H1 (cell line): ENCODE measurements around the gene TFF1. TPM values are rescaled to one million over a fixed set of nuclear protein-coding genes. Genes with fewer than 3 reads are reported as not detected.

Experiments used
- CTCF ChIA-PET: fragments of 300-600 bp; sonication (Branson Sonifier 250); formaldehyde crosslinking; loops from one replicate; lab custom pipeline; 2021; ENCODE audit not compliant: partially characterized antibody; lab: Charles Lee
- POLR2A ChIA-PET: fragments of 300-600 bp; sonication (Branson Sonifier 250); formaldehyde crosslinking; loops from one replicate; lab custom pipeline; 2021; ENCODE audit warnings: inconsistent platforms; ENCODE audit not compliant: partially characterized antibody; lab: Charles Lee
- DNase-seq, 2 experiments: peaks; one replicate each; pipeline versions ENCODE4 v3.0.0 to v3.0.0-alpha.2; 2010 to 2022; ENCODE audit warnings: low spot score in 2 of 2, low read depth in 1 of 2, mixed read lengths in 1 of 2
- FAIRE-seq: peaks from 2 replicates; lab custom pipeline; 2011; peaks lifted over from hg19 to GRCh38; lab: Jason Lieb, UNC
- H2AFZ ChIP-seq: 2 replicates; pipeline ENCODE4 v1.8.1; 2012; ENCODE audit warnings: low read length, inconsistent platforms
- H2AK5ac ChIP-seq: 2 replicates; pipeline ENCODE4 v1.6.1; 2013; ENCODE audit warnings: low read depth, low read length
- H2BK120ac ChIP-seq: replicated peaks from 2 replicates; pipeline ENCODE3; 2013; ENCODE audit warnings: low read depth, low read length, inconsistent platforms
- H2BK12ac ChIP-seq: 2 replicates; pipeline ENCODE4 v1.6.1; 2013; ENCODE audit warnings: low read depth, low read length
- H2BK15ac ChIP-seq: 2 replicates; pipeline ENCODE4 v1.6.1; 2013; ENCODE audit warnings: low read length
- H2BK20ac ChIP-seq: 2 replicates; pipeline ENCODE4 v1.6.1; 2013; ENCODE audit warnings: low read length
- H2BK5ac ChIP-seq: 2 replicates; pipeline ENCODE4 v1.6.1; 2013; ENCODE audit warnings: low read depth, low read length
- H3K14ac ChIP-seq: 2 replicates; pipeline ENCODE4 v1.6.1; 2013; ENCODE audit warnings: inconsistent platforms; ENCODE audit not compliant: insufficient read length
- H3K18ac ChIP-seq: 2 replicates; pipeline ENCODE4 v1.6.1; 2013; ENCODE audit warnings: low read length; ENCODE audit errors: extremely low read depth
- H3K23ac ChIP-seq: 2 replicates; pipeline ENCODE4 v1.6.1; 2013; ENCODE audit warnings: inconsistent platforms; ENCODE audit not compliant: insufficient read length
- H3K23me2 ChIP-seq: 2 replicates; pipeline ENCODE4 v1.6.1; 2013; ENCODE audit warnings: low read depth, low read length
- H3K27ac ChIP-seq: 2 replicates; pipeline ENCODE4 v1.6.1; 2011; ENCODE audit warnings: low read depth, low read length, inconsistent platforms
- H3K27me3 ChIP-seq, 4 experiments: replicated peaks in 1 of 4; 1 replicate in 1 of 4; 2 replicates in 3 of 4; pipeline versions ENCODE4 v1.6.1 to v1.8.1; 2011 to 2013; ENCODE audit warnings: low read length in 3 of 4, mild to moderate bottlenecking in 3 of 4, inconsistent platforms in 2 of 4, mixed read lengths in 2 of 4, moderate library complexity in 1 of 4; ENCODE audit not compliant: control insufficient read depth in 3 of 4, insufficient read depth in 3 of 4; ENCODE audit errors: extremely low read depth in 1 of 4
- H3K36me3 ChIP-seq, 4 experiments: 2 replicates each; pipeline versions ENCODE4 v1.6.1 to v1.8.1; 2011 to 2013; ENCODE audit warnings: mild to moderate bottlenecking in 4 of 4, low read length in 3 of 4, moderate library complexity in 2 of 4, control low read depth in 1 of 4, inconsistent platforms in 1 of 4; ENCODE audit not compliant: insufficient read depth in 4 of 4, control insufficient read depth in 2 of 4
- H3K4ac ChIP-seq: replicated peaks from 2 replicates; pipeline ENCODE3; 2013; ENCODE audit warnings: low read length, low read depth, mixed read lengths, inconsistent platforms; ENCODE audit not compliant: insufficient read length
- H3K4me1 ChIP-seq, 4 experiments: replicated peaks in 1 of 4; 1 replicate in 1 of 4; 2 replicates in 3 of 4; pipeline versions ENCODE4 v1.6.1 to v1.8.1; 2011 to 2013; ENCODE audit warnings: low read length in 3 of 4, inconsistent platforms in 2 of 4, mixed read lengths in 1 of 4; ENCODE audit not compliant: insufficient read depth in 4 of 4, control insufficient read depth in 3 of 4
- H3K4me2 ChIP-seq, 2 experiments: 2 replicates each; pipeline versions ENCODE4 v1.6.1 to v1.8.1; 2011 to 2013; ENCODE audit warnings: low read depth in 2 of 2, low read length in 2 of 2, control low read depth in 1 of 2, inconsistent platforms in 1 of 2, mild to moderate bottlenecking in 1 of 2; ENCODE audit not compliant: insufficient read depth in 1 of 2
- H3K4me3 ChIP-seq, 4 experiments: fragments of 200-600, 300-600 bp in 1 of 4; sonication (generic), shearing (Covaris generic), sonication (Bioruptor Twin) in 1 of 4; 2 replicates each; pipeline versions ENCODE4 v1.5.1 to v1.8.1; 2011 to 2016; ENCODE audit warnings: low read length in 4 of 4, low read depth in 3 of 4, control low read depth in 2 of 4, inconsistent platforms in 2 of 4, mild to moderate bottlenecking in 2 of 4, mixed read lengths in 1 of 4, moderate library complexity in 1 of 4; ENCODE audit not compliant: insufficient read depth in 2 of 4; ENCODE audit errors: extremely low read depth in 1 of 4
- H3K56ac ChIP-seq: replicated peaks from 2 replicates; pipeline ENCODE3; 2013; ENCODE audit warnings: low read depth, mild to moderate bottlenecking, mixed read lengths, low read length, inconsistent platforms; ENCODE audit not compliant: insufficient read length
- H3K79me1 ChIP-seq: 2 replicates; pipeline ENCODE4 v1.6.1; 2013; ENCODE audit warnings: low read depth, low read length, control low read depth
- H3K79me2 ChIP-seq, 2 experiments: 2 replicates each; pipeline versions ENCODE4 v1.6.1 to v1.8.1; 2012 to 2013; ENCODE audit warnings: low read length in 2 of 2, mild to moderate bottlenecking in 2 of 2, inconsistent platforms in 1 of 2; ENCODE audit not compliant: insufficient read depth in 2 of 2, control insufficient read depth in 1 of 2
- H3K9ac ChIP-seq, 4 experiments: replicated peaks in 1 of 4; 1 replicate in 1 of 4; 2 replicates in 3 of 4; pipeline versions ENCODE4 v1.6.1 to v1.8.1; 2011 to 2013; ENCODE audit warnings: low read depth in 3 of 4, low read length in 3 of 4, control low read depth in 2 of 4, mild to moderate bottlenecking in 2 of 4, moderate library complexity in 2 of 4, inconsistent platforms in 1 of 4; ENCODE audit errors: extremely low read depth in 1 of 4
- H3K9me3 ChIP-seq, 2 experiments: 2 replicates each; pipeline versions ENCODE4 v1.6.1 to v1.8.1; 2012 to 2013; ENCODE audit warnings: mild to moderate bottlenecking in 2 of 2, moderate library complexity in 2 of 2, control low read depth in 1 of 2, inconsistent platforms in 1 of 2, low read depth in 1 of 2, low read length in 1 of 2, mixed read lengths in 1 of 2; ENCODE audit not compliant: insufficient read depth in 2 of 2
- H4K20me1 ChIP-seq, 2 experiments: replicated peaks in 1 of 2; 2 replicates each; pipeline versions ENCODE3 to v1.8.1; 2011 to 2013; ENCODE audit warnings: inconsistent platforms in 2 of 2, low read length in 2 of 2, mild to moderate bottlenecking in 1 of 2; ENCODE audit not compliant: insufficient read depth in 2 of 2, control insufficient read depth in 1 of 2
- H4K5ac ChIP-seq: 2 replicates; pipeline ENCODE4 v1.6.1; 2013; ENCODE audit warnings: low read length, low read depth, mixed read lengths, inconsistent platforms; ENCODE audit not compliant: insufficient read length
- H4K8ac ChIP-seq: 2 replicates; pipeline ENCODE4 v1.8.0; 2013; ENCODE audit warnings: mild to moderate bottlenecking, moderate library complexity, low read length, inconsistent platforms; ENCODE audit not compliant: insufficient read depth; ENCODE audit errors: extremely low read depth
- H4K91ac ChIP-seq: replicated peaks from 2 replicates; pipeline ENCODE3; 2013; ENCODE audit warnings: low read length, mixed read lengths, inconsistent platforms; ENCODE audit not compliant: insufficient read length
- BRCA1 ChIP-seq: IDR thresholded peaks from 2 replicates; pipeline ENCODE4 v1.6.1; 2012; ENCODE audit warnings: low read depth, low read length, improper control_type of control experiment
- GTF2F1 ChIP-seq: IDR thresholded peaks from 2 replicates; pipeline ENCODE4 v1.6.1; 2012; ENCODE audit warnings: low read depth, low read length, improper control_type of control experiment, borderline replicate concordance
- WGBS, 2 experiments: shearing (Covaris generic) in 1 of 2; methylation state at CpG; one replicate each; pipeline versions ENCODE4 v1.1.6 to v1.1.7; 2013 to 2015; ENCODE audit warnings: low lambda C conversion rate in 2 of 2, mixed read lengths in 2 of 2, inconsistent platforms in 1 of 2, low coverage in 1 of 2, missing lambda C conversion rate in 1 of 2; ENCODE audit not compliant: insufficient replicate concordance in 2 of 2, insufficient coverage in 1 of 2, insufficient read length in 1 of 2; ENCODE audit errors: extremely low coverage in 1 of 2, missing lambda C conversion rate in 1 of 2; 5-methylcytosine and 5-hydroxymethylcytosine counted together
- polyA plus RNA-seq, 7 experiments: library from polyadenylated mRNA; depleted of rRNA in 3 of 7; stranded (reverse) in 5 of 7; unstranded in 2 of 7; fragments of >200 nt in 5 of 7; fragments of 200-250 nt in 2 of 7; gene quantifications; 1 replicate in 5 of 7; 2 replicates in 1 of 7; 4 replicates in 1 of 7; pipeline versions ENCODE4 v1.2.1 to v1.2.3, GENCODE V29; 2011 to 2013; ENCODE audit warnings: missing spikeins in 2 of 7, mixed read lengths in 2 of 7
- total RNA-seq: library from RNA; stranded (reverse); fragmentation: NEBNext Ultra II Directional; extraction: Animal tissue kit (Norgen Biotek cat#: 25700); gene quantifications from 2 replicates; pipeline ENCODE4 v1.2.1, GENCODE V29; 2021

The TFF1 gene
- total and polyA plus RNA-seq, 2 of the 8 experiments (the other 6 are each of a cell fraction or from before 2014, with no cell fraction given), result not detected

DNA sequence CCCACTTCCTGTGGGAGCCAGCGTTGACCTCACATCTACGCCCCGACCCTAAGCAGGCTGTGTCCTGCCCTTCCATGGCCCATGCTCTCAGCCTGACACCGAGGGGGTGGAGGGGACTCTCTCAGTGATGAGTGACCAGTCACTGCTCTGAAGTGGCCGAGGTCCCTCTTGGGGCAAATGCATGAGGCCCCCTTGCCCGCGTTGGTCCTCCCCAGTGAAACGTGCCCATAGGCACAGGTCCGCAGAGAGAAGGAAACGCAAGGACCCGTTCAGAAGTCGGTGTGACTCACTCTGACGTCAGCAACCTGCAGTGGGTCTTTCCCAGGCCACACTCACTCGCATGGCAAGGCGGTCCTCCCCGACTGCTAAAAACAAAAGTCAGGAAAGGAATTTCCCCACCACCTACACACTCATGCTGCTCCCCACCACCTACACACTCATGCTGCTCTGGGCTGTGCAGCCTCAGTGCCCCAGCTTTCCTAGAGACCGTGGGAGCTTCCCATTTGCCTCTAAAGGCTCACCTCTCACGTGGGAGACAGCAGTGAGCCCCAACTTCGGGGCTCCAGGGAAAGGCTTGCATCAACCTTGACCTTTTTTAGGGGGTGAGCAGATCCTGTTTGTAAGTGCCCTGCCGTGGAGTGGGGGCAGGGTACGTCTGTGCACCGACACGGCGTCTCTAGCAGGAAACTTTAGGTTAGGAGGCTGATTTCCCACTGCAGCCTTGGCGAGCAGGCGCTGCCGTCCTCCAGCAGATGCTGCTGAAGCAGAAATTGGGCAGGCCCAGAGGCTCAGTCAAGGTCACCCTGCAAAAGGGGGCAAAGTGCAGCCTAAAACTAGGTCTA is 48.8 kb upstream of the TFF1 start:
- Histone ChIP-seq H3K56ac (no peak overlapping the region), H3K14ac (no peak overlapping the region), H2AK5ac (no peak overlapping the region)
- TF ChIP-seq GTF2F1, result no peak
- TF ChIP-seq BRCA1, result no peak
- TF ChIP-seq, all 59 proteins: peak for 0
- H3K27ac ChIP-seq, result no peak overlapping the region
- no peaks in the 10 kb centered on the region for H3K79me1 ChIP-seq
- H4K20me1 ChIP-seq, result peaks cover 0 to 3% of the 10 kb centered on the region in 2 experiments
- H2BK20ac ChIP-seq, result no peak overlapping the region
- H3K27me3 ChIP-seq, result no peaks in the 10 kb centered on the region
- no peak overlapping the region; the same call in 1 of the 2 replicates for H3K18ac ChIP-seq
- peaks cover 6% of the 10 kb centered on the region for H3K23me2 ChIP-seq
- POLR2A ChIA-PET, result no interaction called here
- H2BK12ac ChIP-seq, result no peak overlapping the region
- no peaks in the 10 kb centered on the region for H3K9me3 ChIP-seq
- H4K5ac ChIP-seq, result no peak overlapping the region
- FAIRE-seq (no peak), DNase-seq (no peak)
- H3K79me2 ChIP-seq, result no peaks in the 10 kb centered on the region
- WGBS, 2 experiments, result 88% methylated on average over 20 of the region's 27 CpGs; no CpG with 5 or more reads in 1 of the 2 experiments
- H3K4me1 ChIP-seq, result peaks cover 0 to 3% (median 1%) of the 10 kb centered on the region in 4 experiments; a peak in 3 of 7 replicates
- H2BK5ac ChIP-seq, result no peak overlapping the region
- no peak overlapping the region for H3K4me3 ChIP-seq
- H3K23ac ChIP-seq, result no peak overlapping the region
- H4K8ac ChIP-seq, result peak overlapping the region; percentile 57; the same call in 1 of the 2 replicates
- H2BK15ac ChIP-seq, result no peak overlapping the region
- H2AFZ ChIP-seq, result peak overlapping the region; percentile 72; the same call in 1 of the 2 replicates
- no peak overlapping the region for H4K91ac ChIP-seq
- H3K36me3 ChIP-seq, result no peaks in the 10 kb centered on the region
- H2BK120ac ChIP-seq, result no peak overlapping the region
- no peak overlapping the region for H3K9ac ChIP-seq
- H3K4me2 ChIP-seq, result no peak overlapping the region
- CTCF ChIA-PET, result interaction anchor here (0.5 to 1.3 kb wide), 6 partner anchors 11 to 403 kb away, joined by 3 to 7 read pairs (median 4); partner anchors contain the start of gene UBASH3A
- no peak overlapping the region for H3K4ac ChIP-seq
